ENCODE results near the gene EPX.
A peak's percentile ranks its signal among the peaks of the same experiment; 100 is the strongest.

The EPX gene

DNA sequence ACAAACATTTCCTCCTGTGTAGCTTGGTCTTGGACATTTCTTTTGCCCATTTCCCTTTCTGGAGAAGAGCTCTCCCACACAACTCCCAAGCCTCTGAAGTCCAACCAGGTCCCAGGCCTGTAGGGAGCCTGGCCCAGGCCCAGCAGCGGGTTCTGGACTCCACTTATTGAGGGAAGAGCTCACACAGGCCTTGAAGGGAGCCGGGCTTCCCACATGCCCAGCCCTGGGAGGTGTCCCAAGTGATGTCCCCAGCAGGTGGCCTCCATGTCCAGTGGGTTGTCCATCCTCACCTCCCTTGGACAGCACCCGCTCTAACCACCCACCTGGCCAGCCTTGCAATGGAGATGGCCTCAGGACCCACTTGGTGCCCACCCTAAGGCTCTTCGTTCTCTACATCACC, 5.9 kb upstream of the EPX start:
- DNase-seq, result no peak

DNA sequence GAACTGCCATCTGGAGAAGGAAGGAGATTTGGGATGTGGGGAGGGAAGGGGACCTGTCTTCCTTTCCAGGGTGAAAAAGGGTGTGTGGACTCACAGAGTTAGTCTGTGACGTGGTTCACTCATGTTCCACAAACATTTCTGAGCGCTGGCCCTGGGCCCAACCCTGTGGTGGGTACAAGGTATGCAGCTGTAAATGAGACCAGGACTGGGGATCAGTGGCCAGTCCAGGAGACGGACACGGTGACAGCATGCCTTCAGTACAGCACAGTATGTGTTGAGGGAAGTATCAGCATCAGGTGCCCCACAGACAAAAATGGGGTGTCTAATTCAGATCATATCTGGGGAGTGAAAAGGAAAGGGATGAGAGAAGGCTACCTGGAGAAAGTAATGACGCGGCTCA, 5.5 kb upstream of the EPX start:
- no peak for DNase-seq

DNA sequence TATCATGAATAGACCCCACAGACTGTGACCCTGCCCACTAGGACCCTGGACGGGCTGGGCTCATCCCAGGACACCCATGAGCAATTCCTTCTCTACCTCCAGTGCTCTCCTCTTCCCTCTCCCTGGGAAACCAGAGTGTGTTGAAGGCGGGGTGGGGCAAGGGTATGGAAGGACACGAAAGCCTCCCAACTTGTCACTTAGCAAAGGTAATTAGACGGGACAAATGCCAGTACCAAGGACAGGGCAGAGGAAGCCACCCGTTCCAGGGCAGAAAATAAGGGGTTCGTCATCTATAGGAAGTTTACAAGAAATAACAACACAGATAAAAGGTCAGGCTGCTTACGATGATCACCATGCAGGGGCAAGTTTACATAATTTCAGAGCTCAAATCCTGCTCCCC, 4.9 kb upstream of the EPX start:
- no peak for DNase-seq

DNA sequence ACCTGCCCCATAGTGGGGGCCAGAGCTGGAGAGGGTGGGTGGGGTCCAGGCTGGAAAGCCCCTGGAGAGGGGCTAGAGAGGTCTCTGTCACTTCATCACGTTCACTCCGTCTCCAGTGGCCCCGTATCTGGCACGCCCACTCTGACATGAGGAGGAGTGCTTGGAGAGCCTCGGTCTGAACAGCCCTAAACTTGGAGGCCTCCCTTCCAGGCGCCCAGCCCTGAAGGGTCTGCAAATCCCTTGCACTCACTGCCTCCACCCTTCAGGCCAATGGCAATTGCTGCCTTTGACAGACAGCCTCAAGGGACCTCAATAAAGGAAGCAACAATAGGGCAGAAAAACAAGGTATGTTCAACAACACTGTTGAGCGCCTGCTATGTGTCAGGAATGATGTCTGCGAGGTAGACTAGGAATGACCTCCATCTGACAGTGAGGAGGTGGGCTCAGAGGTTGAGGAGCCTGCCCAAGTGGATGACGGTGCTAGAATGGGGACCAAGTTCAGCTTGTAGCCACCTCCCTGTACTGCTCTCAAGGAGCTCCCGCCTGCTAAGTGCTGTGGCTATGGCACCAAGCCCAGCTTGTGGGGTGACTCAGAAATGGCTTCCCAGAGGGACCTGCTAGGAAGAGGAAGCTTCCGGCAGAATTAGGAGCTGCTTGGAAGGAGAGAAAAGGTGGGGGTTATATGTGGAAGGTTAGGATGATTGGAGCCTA, 2.9 kb upstream of the EPX start:
- DNase-seq, result no peak

DNA sequence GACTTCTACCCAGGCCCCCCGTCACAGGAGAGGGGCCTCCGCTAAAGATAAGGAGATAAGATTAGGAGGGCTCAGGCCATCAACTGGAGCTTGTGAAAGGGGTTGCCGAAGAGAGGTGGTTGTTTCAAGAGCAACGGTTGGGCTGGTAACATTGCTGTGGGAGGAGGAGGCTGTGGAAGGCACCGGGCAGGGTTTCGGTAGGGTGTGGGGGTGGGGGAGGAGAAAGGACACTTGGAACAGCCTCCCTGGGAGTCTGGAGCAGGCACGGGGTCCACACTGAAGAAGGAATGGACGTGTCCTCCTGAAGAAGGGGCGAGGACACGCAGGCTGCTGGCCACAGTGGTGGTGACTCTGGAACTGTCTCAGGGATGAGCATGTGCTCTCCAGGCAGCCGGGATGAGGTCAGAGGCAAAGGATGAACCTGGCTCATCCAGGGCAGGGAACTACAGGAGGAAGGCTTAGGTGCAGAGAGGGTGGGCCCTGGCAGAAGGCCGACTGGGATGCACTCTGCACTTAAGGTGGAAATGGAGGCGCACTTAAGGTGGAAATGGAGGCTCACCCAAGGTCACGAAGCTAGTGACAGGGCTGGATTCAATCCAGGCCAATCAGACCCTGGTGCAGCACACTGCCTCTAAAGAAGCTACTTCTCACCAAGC, 1.2 kb upstream of the EPX start:
- no peak for DNase-seq

DNA sequence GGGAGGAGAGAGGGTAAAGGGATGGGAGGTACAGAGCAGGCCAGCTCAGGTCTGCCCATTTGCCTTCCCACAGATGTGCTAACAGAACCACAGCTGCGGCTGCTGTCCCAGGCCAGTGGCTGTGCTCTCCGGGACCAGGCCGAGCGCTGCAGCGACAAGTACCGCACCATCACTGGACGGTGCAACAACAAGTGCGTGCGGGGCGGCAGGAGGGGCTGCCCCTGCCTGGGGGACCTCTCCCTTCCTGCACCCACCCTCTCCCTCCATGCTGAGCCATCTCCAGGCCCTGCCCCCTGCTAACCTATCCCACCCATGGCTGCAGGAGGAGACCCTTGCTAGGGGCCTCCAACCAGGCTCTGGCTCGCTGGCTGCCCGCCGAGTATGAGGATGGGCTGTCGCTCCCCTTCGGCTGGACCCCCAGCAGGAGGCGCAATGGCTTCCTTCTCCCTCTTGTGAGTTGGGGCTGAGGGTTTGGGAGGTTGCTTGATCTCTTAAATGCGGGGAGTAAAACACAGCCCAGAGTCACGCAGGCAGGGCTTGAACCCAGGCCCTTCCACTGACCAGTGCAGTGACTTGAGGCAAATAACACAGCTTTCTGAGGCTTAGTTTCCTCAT, 1.2 kb downstream of the EPX start:
- DNase-seq, result no peak

DNA sequence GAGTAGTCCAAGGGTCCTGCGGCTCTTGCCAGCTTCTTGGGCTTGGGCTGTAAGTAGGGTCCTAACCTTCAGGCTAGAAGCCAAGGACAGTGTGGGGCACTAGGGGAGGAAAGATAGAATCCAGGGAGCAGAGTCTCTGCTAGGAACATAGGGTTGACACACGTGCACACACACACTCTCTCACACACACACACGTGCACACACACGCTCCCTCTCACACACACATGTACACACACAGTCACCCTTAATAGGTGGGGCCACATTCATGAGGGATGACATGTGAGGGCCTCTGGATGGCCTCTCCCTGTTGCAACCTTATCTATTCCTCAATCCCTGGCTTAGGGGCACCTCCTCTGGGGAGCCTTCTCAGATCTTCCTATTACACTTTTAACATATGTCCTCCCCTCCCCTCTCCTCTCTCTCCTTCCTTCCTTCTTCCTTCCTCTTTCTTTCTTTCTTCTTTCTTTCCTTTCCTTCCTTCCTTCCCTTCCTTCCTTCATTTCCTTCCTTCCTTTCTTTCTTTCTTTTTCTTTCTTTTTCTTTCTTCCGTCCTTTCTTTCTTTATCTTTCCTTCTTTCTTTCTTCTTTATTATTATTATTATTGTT, 3.1 kb downstream of the EPX start:
- no peak for DNase-seq

DNA sequence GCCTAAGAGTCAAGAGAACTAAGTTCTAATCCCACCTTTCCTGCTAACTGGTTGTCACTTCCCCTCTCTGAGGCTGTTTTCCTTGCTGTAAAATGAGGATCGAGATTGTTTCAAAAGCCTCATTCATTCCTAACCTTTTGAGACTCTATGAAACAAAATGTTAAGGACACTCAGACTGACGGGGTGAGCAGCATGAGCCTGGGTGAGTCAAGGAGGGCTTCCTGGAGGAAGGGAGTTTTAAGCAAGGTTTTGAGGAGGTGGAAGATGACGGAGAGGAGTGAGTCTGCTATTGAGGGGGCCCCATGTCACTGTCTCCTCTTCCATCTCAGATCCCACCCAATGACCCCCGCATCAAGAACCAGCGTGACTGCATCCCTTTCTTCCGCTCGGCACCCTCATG, 4.1 kb downstream of the EPX start:
- no peak for DNase-seq

DNA sequence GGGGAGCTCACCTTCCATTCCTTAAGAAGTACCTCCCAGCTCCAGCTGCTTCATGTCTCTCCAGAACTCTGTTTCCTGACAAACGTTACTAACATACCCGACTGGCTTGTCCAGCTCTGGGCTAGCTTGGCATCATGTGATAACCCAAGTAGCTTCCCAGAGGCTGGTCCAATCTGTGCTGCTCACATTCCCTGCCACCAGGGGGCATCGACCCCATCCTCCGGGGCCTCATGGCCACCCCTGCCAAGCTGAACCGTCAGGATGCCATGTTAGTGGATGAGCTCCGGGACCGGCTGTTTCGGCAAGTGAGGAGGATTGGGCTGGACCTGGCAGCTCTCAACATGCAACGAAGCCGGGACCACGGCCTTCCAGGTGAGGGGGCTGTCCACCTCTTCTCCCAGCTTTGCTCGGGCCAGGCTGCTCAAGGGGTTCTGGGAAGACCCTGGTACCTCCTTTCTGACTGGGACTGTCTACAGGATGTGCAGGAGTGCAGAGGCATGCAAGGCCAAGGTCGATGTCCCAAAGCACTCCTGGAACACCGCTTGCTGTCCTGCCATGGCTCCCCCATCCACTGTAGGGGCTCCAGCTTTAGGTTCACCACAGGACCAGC, 7.6 kb downstream of the EPX start:
- peak; percentile 66 to 76 for DNase-seq

DNA sequence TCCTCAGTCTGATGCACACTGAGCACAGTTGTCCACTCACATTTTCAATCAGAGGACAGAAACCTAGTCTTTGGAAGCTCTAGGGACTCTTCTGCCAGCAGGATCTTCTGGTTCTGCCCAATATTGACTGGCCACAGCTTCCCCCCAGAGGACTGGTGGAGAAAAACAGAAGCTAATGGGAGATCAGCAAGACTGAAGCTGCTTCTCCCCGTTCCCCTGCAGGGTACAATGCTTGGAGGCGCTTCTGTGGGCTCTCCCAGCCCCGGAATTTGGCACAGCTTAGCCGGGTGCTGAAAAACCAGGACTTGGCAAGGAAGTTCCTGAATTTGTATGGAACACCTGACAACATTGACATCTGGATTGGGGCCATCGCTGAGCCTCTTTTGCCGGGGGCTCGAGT, 10.3 kb downstream of the EPX start:
- no peak for DNase-seq

DNA sequence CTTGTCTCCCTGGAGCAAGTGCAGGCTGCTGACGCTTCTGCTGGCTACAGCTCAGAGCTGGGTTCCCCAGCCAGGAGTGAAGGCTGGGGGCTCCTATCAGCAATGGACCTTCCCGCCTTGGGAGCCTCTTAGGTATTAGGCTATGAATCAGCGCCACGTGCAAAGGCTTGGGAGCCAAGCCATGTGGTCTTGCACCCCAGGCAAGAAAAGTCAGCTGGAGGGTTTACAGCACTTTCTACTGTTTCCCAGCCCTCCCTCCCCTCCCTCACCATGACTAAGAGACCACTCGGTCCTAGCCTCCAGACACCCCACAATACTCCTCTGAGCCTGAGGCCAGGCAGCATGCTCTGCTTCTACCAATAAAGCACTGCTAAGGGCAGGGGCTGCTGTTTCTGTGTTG, 12.3 kb downstream of the EPX start:
- DNase-seq, result no peak

DNA sequence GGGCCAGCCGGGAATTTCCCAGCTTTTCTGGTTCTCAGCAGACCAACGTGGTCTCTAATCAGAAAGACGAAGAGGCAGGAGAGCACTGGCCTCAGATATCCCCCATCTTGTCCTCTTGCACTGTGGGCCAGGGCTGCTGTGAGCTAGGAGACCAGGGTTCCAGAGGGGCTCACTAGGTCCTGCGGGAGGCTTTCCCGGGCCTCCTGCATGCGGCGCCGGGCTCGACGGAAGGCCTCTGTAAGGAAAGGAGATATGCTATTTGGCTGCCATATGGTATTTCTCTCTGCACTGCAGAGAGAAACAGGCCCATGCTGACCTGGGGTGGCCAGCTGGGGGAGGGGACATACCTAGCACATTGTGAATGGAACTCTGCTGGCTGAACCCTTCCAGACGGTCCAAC, 13.4 kb downstream of the EPX start:
- DNase-seq, result no peak

DNA sequence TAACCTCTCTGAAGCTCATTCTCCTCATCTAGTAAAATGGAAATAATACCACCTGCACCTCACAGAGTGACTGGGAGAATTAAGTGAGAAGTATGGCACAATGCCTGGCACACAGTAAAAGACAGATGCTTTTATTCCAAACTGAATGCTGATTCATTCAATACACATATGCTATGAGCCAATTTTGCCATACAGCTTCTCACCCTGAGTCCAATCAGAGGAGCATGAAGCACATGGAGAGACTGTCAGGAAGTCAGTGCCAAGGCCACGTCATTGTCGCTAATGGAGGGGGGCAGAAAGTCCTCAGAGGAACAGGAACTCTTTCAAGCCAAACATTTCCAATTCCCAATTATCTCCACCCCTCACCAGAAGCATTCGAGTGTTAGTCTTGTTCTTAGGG, 14.9 kb downstream of the EPX start:
- DNase-seq, result no peak

DNA sequence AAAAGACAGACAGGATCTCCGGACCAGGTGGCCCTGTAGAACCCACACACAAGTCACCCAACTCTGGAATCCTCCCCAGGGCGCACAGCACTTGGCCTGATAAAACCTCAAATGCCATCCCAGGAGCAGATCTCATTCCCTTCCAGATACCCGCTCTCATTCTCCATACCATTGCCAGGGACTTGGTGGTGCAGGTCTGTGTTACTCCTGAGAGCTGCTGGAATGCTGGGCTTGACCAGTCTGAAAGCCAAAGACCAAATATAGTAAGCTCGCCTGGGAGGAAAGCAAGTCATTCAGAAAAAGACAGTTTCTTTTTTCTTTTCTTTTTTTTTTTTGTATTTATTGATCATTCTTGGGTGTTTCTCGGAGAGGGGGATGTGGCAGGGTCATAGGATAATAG, 15.8 kb downstream of the EPX start:
- DNase-seq, result no peak

DNA sequence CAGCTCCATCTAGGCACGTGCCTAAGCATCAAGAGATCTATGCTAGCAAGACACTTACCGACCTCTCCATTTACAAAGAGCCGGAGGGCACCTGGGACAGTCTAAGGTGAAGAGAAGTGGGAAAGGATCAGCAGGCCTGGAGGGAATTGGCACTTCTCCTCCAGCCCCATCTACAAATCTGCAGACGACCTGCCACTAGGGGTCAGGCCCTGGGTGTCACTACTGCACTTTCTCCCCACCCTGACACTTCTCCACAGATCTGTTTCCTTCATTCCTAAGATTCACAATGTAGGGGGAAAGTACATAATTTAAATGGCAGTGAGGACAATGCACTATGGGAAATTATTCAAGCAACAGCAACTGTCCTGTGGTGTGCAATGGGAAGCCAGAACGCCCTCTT, 18.4 kb downstream of the EPX start:
- no peak for DNase-seq

DNA sequence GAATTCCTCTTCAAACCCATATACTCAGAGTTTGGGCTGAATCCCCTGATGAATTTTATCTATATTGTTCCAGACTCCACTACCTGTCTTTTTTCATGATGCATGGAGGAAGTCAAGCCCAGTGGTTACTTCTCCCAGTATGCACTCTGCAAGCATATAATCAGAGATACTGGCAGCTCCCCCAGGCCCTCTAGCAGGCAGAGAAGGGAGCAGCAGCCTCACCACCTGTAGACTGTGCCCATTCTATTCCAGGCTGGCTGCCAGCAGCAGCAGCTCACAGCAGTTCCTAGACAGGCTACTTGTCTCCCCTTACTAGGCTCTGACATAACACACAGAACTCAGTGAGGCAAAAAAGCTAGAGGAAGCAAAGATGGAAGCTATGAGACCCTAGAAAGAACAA, 23.2 kb downstream of the EPX start:
- DNase-seq, result no peak

DNA sequence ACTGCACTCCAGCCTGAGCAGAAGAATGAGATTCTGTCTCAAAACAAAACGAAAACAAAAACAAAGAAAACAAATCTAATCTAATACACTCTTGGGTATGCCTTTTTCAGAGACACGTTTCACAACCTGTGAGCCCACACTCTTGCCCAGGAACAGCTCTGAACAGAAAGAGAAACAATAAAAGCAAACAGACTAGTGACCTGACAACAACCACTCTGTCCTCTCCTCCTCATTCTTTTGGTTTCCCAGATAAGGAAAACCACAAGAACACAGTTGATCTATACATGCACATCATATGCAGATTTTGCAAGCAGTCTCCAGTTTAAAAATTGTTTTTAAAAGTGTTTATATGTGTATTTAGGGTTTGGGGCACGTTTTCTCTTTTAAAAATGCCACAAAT, 25.2 kb downstream of the EPX start:
- no peak for DNase-seq

DNA sequence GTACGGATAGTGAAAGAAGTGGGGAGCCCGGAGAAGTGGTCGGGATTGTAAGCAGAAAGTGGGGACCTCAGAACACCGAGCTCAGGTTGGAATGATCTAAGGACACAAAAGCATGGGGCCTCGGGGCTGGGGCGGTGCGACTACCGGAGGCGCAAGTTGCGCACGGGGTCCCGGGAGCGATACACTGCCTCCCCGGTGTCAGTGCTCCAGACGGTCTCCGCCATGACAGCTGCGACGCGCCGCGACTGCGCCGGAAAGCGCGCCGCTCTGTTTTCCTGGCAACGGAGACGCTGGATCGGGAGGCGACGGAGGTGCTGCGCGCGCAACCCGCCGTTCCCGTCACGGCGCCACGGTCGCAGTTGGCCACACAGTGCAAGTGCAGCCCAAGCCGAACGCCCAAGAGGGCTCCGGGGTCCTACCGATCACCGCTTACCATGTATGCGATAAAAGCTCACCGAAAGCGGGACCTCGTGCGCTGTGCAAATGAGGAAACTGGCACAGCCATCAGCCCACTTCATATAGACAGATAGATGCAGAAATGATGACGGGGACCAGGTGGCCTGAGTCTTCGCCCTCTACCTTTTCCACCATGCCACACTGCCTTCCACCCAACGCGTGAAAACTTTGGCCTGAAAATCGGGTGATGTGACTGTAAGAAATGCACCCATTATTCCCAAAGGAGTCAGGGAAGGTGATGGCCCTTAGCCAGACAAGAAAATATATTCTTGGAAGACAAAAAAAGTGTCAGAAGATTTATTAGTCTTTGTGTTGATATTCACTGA, 26.7 kb downstream of the EPX start, which contains the start of gene MKS1:
MKS1 (minus strand) TSS at position 249 of the 782 bp plus-strand sequence; CDS start at position 224, 25 bp downstream.
- peak; percentile 95 to 96 for DNase-seq

DNA sequence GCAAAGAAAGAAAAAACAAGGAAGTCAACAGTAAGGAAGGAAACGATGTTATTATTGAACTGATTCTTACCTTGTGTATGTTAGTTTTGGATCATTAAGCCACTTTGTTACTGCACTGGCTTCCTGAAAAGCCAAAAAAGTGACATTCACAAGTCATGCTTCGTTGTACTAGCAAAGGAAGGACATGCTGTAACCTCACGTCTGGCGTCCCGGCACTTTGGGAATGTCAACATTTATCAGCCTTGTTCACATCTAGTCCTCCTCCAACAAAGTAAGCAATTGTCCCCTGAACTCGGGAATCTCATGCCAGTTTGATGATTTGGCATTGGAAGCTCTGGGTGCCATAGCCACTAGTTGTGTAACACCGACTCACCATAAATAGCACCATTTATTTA, 27.3 kb downstream of the EPX start:
- DNase-seq, result no peak

DNA sequence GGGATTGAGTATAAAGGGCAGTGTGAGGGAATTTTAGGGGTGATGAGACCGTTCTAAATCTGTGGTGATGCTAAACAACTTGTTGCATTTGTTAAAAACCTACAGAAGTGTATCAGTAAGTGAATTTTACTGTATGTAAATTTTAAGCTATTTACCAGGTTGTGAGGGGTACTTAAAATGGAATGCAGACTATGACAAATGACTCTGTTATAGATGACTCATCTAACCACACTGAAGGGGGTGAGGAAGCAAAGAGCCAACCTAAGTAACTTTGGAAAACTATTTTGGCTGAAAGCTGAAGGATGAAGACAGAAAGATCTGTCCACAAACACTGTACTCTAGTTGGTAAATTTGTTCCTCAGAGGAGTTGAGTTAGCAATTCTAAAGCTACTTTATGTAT, 31.8 kb downstream of the EPX start:
- no peak for DNase-seq

DNA sequence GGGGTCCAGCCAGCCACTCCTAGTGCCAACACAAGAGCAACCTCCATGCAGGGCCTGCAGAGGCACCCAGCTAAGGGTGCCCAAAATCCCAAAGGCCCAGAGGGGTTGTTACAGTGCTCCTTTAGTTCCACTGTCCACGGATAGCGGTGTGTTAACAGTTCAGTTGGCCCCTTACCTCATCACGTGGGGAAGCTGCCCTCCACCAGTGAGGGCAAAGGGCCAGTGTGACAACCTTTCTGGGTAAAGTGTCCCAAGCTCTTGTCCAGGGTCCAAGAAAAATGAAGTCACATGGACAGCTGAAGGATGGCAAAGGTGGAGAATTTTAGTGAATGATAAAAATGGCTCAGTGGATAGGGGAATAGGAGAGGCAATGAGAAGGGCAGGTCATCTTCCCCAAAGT, 35.2 kb downstream of the EPX start:
- no peak for DNase-seq

DNA sequence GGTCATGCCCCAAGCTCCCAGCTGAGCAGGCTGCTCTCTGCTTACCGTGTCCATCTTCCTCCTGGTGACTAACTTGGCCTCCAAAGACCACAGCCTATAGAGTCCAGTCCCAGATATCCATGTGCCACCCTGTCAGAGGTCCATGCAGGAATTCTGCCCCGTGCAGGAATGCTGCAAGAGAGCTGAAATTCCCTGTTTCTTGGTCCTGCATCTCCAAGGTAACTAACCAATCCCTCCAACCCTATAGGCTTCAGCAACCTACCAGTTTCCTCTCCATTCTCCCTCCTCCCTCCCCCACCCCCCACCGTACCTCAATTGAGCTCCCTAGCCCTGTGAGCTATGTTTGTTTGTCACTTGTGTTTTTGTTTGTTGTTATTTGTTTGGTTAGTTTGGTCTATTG, 36.2 kb downstream of the EPX start:
- no peak for DNase-seq

DNA sequence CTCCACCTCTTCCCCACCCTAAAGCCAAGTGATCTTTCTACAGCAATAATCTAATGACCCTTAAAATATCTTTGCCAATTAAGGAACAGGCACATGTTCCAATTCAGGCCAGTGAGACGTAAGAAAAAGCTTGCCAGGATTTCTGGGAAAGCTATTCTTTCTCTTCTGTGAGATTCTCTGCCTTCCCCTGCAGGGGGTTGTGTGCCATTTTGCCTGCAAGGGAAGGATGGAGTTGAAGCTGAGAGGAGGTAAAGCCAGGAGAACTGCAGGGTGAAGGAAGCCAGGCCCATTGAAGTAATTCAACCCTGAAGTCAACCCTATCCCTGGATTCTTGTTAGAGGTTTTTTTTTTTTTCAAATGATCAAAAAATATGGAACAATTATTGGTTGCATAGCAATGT, 36.9 kb downstream of the EPX start:
- DNase-seq, result no peak

All from activated CD4-positive, alpha-beta T cell treated with anti-CD3 and anti-CD28 coated beads, Interleukin-2, amount 50 U/mL, for 48 hours (primary cell).